GM18520 (cell line): ENCODE results near the gene SDHD.

Experiments used
- ATAC-seq: cut with Tn5 transposase; IDR thresholded peaks from one replicate; pipeline ENCODE4 v1.9.1; 2021; ENCODE audit not compliant: unreplicated experiment

Gene SDHD

DNA sequence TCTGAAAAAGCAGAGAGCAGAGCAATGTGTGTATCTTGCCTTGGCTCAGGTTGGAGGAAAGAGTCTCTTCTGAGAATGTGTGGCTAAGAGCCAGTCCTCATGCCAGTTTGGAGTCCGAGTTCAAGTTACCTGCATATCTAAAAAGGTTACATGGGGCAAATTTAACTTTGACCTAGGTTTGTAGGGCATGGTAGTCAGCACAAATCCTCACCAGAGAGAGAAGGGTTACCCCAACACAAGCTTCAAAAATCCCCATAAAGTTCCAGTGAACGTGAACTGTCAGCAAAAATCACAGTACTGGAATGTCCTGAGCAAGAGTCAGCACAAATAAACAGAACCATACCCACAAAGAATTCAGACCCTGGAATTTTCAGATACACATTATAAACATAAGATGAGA is 13.8 kb downstream of the SDHD start:
- no peak for ATAC-seq

DNA sequence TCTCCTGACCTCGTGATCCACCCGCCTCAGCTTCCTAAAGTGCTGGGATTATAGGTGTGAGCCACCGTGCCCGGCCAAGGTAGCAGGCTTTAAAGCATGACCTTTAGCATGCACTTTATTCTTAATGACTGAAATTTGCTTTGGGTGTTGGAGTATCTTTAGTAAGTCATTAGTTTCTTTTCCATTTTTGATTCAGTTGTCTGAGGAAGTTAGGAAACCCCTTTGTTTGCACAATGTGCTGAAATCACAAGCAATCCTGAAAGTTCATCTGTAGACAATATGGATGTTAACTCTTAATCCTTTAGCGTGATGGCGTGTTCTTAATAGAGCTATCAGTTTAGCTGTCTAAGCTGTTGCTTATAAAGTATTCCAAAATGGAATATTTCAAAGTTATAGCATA is 16.8 kb downstream of the SDHD start:
- ATAC-seq, result no peak

- ATAC-seq, result no peak
Measured at GRCh38 chr11:112106070-112106469, 19.4 kb downstream of the SDHD start.

DNA sequence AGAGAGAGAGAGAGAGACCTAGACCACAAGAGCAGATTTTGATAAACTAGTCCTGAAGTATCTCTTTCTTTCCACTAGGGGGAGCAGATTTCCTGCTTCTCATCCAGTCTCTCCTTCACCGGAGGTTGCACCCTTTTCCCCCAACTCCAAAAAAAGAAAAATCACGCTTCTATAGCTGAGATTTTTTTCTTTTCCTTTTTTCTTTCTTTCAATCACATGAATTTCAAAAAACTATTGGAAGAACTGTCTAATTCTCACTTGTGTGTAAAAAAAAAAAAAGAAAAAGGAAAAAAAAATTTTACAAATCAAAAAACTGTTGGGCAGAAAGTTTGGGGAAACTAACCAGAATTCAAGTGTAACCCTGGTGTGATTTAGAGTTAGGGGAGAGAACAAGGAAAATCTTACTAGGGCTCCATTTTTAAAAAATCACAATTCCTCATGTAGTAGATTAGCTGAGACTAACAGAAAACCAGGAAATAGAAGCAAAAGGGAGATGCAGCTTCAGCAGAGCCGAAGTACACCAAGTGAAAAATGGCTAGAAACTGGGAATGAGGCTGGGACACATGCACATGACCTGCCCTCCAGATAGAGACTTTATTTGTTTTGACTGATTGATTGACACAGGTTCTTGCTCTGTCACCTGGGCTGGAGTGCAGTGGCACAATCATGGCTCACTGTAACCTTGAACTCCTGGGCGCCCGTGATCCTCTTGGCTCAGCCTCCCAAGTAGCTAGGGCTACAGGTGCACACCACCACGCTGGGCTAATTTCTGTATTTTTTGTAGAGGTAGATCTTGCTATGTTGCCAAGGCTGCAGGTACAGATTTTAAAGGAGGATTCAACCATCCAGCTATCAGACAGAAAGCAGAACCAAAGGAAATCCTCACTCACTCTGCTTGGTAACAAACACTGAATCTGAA is 27.1 kb downstream of the SDHD start:
- no peak for ATAC-seq

DNA sequence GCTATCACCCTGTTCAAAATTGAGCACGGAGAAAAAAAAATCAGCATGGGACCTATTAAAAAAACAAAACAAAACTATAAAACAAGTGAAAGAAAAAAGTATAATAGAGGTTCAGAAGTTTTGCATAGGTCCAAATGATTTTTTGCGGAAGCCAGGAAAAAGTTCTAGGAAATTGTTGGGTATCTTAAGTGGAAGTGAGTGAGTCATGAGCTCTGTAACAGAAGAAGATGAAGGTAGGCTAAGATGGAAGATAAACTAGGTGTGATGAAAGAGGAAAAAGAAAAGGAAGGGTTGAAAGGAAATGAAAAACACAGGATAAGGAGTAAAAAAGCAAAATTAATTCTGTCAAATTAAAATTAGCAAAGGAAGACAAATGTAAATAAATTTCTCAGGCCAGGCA is 27.8 kb downstream of the SDHD start:
- no peak for ATAC-seq

DNA sequence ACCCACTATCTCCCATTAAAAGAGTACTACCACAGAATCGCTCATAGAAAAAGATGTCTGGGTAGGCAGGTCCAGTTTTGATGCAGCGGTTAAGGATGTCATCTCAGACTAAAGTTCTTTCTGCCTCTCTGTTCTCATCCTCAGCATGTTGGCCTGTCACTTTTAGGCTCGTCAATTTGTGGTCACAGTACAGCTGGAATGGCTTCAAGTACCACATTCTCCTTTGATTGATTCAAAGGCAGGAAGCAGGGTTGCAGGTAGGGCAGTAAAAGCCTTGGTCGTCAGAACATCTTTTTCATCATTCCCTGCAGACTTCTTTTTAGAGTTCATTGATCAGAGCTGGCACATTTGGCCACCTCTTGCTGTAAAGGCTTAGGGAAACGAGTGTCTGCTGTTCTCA is 28.7 kb downstream of the SDHD start:
- ATAC-seq, result no peak

DNA sequence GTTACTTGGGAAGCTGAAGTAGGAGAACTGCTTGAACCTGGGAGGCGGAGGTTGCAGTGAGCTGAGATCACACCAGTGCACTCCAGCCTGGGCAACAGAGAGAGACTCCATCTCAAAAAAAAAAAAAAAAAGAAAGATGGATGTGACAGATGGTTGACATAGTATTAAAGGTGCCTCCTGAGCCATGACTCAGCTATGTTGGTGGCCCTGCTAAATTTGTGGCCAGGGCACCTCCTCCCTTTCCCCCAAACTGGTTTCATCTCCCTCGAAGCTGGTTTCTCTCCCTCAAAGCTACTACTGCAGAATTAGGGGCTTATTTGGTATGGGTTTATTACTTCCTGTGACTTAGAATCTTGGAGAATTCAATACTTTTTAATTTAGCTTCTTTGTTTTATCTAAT is 31.5 kb downstream of the SDHD start:
- ATAC-seq, result no peak

- ATAC-seq, result no peak
Measured at GRCh38 chr11:112121981-112122615, 35.4 kb downstream of the SDHD start.

- ATAC-seq, result no peak
Measured at GRCh38 chr11:112123129-112123528, 36.5 kb downstream of the SDHD start.

- no peak for ATAC-seq
Measured at GRCh38 chr11:112127056-112127455, 40.4 kb downstream of the SDHD start.

DNA sequence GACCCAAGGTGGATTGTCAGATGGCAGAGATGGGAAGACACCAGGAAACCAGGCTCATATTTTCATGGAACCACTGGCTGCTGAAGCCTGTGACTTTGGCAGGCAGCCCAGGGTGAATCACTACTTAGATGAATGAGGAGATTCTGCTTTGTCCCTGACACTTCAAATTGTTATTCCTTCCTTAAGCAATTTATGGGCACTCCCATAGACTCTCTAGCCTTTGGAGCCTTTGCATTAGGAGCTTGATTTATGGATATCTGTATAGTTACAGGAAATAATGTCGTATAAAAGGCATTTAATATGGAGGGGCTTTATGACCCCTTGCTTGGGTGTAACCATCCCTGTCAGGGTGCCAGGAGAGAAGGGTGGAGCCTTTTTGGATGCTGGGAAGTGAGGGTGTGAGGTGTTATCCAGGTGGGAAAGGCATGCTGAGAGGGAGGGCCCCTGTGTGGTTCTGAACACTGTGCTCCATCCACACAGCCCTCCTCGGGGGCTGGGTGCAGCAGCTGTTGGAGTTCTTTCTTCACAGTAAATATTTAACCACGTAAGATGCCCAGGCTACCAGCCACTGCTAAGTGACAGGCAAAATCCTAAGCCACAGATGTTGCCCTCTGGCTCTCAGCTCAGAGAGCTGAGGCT is 41.9 kb downstream of the SDHD start:
- no peak for ATAC-seq

DNA sequence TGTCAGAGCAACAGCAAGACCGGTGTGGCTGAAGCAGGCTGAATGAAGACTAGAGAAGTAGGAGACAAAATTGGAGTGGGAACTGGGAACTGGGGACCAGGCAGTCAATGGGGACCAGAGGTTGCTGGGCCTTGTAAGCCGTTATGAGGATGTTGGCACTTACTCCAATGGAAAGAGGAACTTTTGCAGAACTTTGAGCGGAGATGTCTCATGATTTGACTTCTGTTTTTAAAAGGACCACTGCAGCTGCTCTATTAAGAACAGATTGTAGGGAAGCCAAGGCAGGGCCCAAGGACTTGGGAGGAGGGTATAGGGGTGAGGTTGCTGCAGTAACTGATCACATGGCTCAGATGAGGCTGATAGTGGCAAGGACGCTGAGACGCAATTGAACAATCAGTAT is 43.0 kb downstream of the SDHD start:
- ATAC-seq, result no peak

DNA sequence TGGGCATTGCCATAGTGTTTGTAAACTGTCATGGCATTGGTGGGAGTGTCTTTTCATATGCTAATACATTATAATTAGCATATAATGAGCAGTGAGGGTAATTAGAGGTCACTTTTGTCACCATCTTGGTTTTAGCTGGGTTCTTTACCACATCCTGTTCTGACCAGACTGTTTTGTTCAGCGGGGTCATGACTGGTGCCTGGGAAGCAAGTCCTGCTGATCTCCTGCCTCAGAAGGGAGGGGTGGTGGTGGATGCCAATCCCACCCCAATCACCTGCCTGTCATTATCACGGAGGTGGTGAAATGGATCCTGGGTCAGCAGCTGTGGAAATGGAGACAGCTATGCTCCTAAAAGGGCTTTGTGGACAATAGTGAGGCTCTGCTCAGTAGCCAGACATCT is 46.1 kb downstream of the SDHD start:
- ATAC-seq, result no peak

DNA sequence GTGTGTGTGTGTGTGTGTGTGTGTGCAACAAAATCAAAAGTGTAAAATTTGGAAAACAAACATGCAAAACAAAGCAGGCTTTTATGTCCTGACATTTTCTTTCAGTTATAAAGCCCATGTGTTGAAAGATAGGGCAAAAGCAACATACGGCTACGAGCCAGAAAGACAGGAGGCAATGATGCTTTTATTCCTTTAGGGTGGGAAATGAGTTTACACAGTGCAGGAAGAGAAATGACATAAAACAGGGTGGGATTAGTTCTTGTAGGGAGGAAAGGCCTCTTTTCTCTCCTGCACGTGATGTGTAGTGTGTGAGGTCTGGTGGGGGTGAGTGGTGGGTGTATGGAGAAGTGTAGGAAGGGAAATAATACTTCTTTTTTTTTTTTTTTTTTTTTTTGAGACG is 47.8 kb downstream of the SDHD start:
- ATAC-seq, result no peak

DNA sequence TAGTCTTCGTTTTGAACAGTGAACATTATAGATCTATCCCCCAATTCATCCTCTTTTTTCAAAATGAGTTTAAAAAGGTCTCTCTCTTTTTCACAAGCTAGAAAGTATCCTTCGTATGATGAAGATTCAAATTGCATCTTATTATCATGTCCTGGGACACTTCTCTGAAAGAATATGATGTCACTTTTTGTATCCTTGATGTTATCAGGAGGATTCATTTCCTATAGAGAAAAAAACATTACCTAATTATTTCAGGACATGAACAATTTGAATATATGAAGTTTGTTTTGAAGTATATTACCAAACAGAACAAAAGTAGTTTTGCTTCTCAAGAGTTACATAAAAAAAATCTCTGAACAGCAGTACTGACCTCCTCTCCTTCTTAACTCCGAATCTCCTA is 56.9 kb downstream of the SDHD start:
- ATAC-seq, result no peak
